ENCODE measurements around the gene MAGED4. TPM values are rescaled to one million over a fixed set of nuclear protein-coding genes. Genes with fewer than 3 reads are reported as not detected.
"Not testable (repeated sequence)": the region's sequence is repeated elsewhere in the genome, so short reads cannot be mapped to it uniquely, and the experiment has no call there.

The MAGED4 gene
- total RNA-seq, 1 experiment from 2014 or later: 57.1 TPM

DNA sequence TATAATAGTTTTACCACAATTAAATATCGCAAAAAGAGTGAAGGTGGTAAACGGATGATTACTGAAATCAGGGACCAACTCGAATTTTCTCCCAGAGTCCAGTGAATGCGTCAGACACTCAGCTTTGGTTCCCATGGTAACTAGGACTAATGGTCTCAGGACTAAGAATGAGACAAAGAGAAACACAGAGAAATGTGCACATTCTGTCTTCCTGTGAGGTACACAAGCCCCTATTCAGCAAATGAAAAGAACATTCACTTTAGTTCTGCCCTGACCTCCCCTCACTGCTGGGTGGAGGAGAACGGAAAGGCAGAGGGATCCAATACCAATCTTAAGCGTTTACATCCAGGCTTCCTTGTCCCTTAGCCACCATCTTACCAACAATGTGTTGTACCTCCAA is 26.7 kb downstream of the MAGED4 start:
- H3K27ac ChIP-seq (ENCODE audit: low read depth, low read length, poor library complexity, severe bottlenecking); H3K4me3 ChIP-seq (ENCODE audit: low read depth, low read length, poor library complexity, severe bottlenecking); H3K36me3 ChIP-seq (ENCODE audit: insufficient read depth, low read length, poor library complexity, severe bottlenecking); H3K4me1 ChIP-seq (ENCODE audit: insufficient read depth, low read length, poor library complexity, severe bottlenecking); DNase-seq (ENCODE audit: low spot score); BruUV-seq (replicated peaks); CTCF ChIA-PET; intact Hi-C loops (cut with micrococcal nuclease; ENCODE audit: unreplicated experiment); POLR2A ChIA-PET (ENCODE audit: low non-redundant PET); H3K9me3 ChIP-seq (ENCODE audit: low read depth, low read length, poor library complexity, severe bottlenecking); H3K27me3 ChIP-seq (replicated peaks; ENCODE audit: insufficient read depth, low read depth, low read length, poor library complexity): not testable (repeated sequence)

GRCh38 chrX:52213276-52213675 is 28.6 kb downstream of the MAGED4 start:
- H3K27me3 ChIP-seq (replicated peaks; ENCODE audit: insufficient read depth, low read depth, low read length, poor library complexity): peaks cover 10% of the 10 kb centered on the region
- no peaks in the 10 kb centered on the region for H3K4me1 ChIP-seq (ENCODE audit: insufficient read depth, low read length, poor library complexity, severe bottlenecking)
- H3K36me3 ChIP-seq (ENCODE audit: insufficient read depth, low read length, poor library complexity, severe bottlenecking): no peaks in the 10 kb centered on the region
- POLR2A ChIA-PET (ENCODE audit: low non-redundant PET): no interaction called here
- no peak overlapping the region for H3K4me3 ChIP-seq (ENCODE audit: low read depth, low read length, poor library complexity, severe bottlenecking)
- no peak overlapping the region for H3K27ac ChIP-seq (ENCODE audit: low read depth, low read length, poor library complexity, severe bottlenecking)
- H3K9me3 ChIP-seq (ENCODE audit: low read depth, low read length, poor library complexity, severe bottlenecking): no peaks in the 10 kb centered on the region
- TF ChIP-seq CTCF (conservative IDR thresholded peaks at IDR 0.05; ENCODE audit: low read depth, low read length) (no peak), EZH2 (IDR thresholded peaks at IDR 0.05; ENCODE audit: borderline replicate concordance, low read depth, low read length, poor library complexity, severe bottlenecking) (no peak)
- CTCF ChIA-PET: no interaction called here
- intact Hi-C loops (cut with micrococcal nuclease; ENCODE audit: unreplicated experiment): no loop called here
- no peak for DNase-seq (ENCODE audit: low spot score)
- BruUV-seq (replicated peaks): no TSS peak

DNA sequence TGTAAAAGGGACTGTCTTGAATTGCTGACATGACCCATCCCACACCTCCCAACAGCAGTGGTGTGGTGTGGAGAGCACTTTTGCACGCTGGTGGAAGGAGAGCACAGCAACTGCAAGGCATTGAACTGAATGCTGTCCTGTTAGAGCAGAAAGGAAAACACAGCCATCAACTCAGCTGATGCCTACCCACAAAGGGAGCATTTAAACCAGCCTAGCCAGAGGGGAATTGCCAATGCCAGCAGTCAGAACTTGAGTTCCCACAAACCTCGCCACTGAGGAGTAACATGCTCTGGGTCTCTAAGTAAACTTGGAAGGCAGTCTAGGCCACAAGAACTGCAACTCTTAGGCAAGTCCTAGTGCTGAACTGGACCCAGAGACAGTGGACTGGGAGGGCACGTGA is 31.9 kb downstream of the MAGED4 start:
- DNase-seq (ENCODE audit: low spot score): no peak
- CTCF ChIA-PET: no interaction called here
- Histone ChIP-seq H3K9me3 (ENCODE audit: low read depth, low read length, poor library complexity, severe bottlenecking) (peaks cover 6% of the 10 kb centered on the region), H3K27me3 (replicated peaks; ENCODE audit: insufficient read depth, low read depth, low read length, poor library complexity) (peaks cover 10% of the 10 kb centered on the region), H3K36me3 (ENCODE audit: insufficient read depth, low read length, poor library complexity, severe bottlenecking) (no peaks in the 10 kb centered on the region), H3K4me1 (ENCODE audit: insufficient read depth, low read length, poor library complexity, severe bottlenecking) (no peaks in the 10 kb centered on the region), H3K27ac (ENCODE audit: low read depth, low read length, poor library complexity, severe bottlenecking) (no peak overlapping the region), H3K4me3 (ENCODE audit: low read depth, low read length, poor library complexity, severe bottlenecking) (no peak overlapping the region)
- TF ChIP-seq EZH2 (IDR thresholded peaks at IDR 0.05; ENCODE audit: borderline replicate concordance, low read depth, low read length, poor library complexity, severe bottlenecking): no peak
- TF ChIP-seq CTCF (conservative IDR thresholded peaks at IDR 0.05; ENCODE audit: low read depth, low read length): no peak
- POLR2A ChIA-PET (ENCODE audit: low non-redundant PET): no interaction called here
- intact Hi-C loops (cut with micrococcal nuclease; ENCODE audit: unreplicated experiment): no loop called here
- no TSS peak for BruUV-seq (replicated peaks)

DNA sequence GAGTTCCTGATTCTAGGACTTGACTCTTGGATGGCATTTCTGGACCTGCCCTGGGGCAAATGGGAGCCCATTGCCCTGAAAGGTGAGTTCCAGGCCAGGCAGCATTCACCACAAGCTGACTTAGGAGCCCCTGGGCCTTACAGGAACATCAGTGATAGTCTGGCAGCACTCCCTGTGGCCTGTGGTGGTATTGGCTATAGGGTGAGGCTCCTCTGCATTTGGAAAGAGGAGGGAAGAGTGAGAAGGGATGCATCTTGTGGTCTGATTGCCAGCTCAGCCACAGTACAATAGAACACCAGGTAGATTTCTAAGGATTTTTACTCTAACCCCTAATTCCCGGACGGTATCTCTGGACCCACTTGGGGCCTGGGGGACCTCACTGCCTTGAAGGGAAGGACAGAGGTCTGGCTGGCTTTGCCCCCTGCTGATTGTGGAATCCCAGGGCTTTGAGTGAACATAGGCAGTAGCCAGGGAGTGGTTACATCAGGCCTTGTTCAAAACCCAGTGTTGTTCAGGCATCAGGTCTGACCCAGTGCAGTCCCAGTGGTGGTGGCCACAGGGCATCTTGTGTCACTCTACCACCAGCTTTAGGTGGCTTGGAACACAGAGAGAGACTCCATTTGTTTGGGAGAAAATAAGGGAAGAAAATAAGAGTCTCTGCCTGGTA is 32.9 kb downstream of the MAGED4 start:
- CTCF ChIA-PET: no interaction called here
- no peaks in the 10 kb centered on the region for H3K36me3 ChIP-seq (ENCODE audit: insufficient read depth, low read length, poor library complexity, severe bottlenecking)
- no peak overlapping the region for H3K27ac ChIP-seq (ENCODE audit: low read depth, low read length, poor library complexity, severe bottlenecking)
- no peak for DNase-seq (ENCODE audit: low spot score)
- intact Hi-C loops (cut with micrococcal nuclease; ENCODE audit: unreplicated experiment): no loop called here
- no TSS peak for BruUV-seq (replicated peaks)
- no peak overlapping the region for H3K4me3 ChIP-seq (ENCODE audit: low read depth, low read length, poor library complexity, severe bottlenecking)
- H3K9me3 ChIP-seq (ENCODE audit: low read depth, low read length, poor library complexity, severe bottlenecking): peaks cover 8% of the 10 kb centered on the region
- no peak for TF ChIP-seq EZH2 (IDR thresholded peaks at IDR 0.05; ENCODE audit: borderline replicate concordance, low read depth, low read length, poor library complexity, severe bottlenecking)
- TF ChIP-seq CTCF (conservative IDR thresholded peaks at IDR 0.05; ENCODE audit: low read depth, low read length): 0 out of 2 replicates have a peak, but pooled peaks have one; percentile 25
- POLR2A ChIA-PET (ENCODE audit: low non-redundant PET): no interaction called here
- H3K27me3 ChIP-seq (replicated peaks; ENCODE audit: insufficient read depth, low read depth, low read length, poor library complexity): peaks cover 10% of the 10 kb centered on the region
- H3K4me1 ChIP-seq (ENCODE audit: insufficient read depth, low read length, poor library complexity, severe bottlenecking): no peaks in the 10 kb centered on the region

All from A673 (cell line).